CD1c-positive myeloid dendritic cell (primary cell): ENCODE results near the gene C1orf21.

ENCODE experiments used
- DNase-seq: peaks from one replicate; pipeline ENCODE4 v3.0.0-alpha.2; 2016; ENCODE audit errors: extremely low spot score

C1orf21 gene

GRCh38 chr1:184513966-184514365 is 127.1 kb downstream of the C1orf21 start:
- no peak for DNase-seq

GRCh38 chr1:184514447-184514846 is 127.6 kb downstream of the C1orf21 start:
- DNase-seq, result no peak

- DNase-seq, result no peak
These were observed 130.3 kb downstream of the C1orf21 start for GRCh38 chr1:184517130-184517529.

- DNase-seq, result no peak
These were observed 132.0 kb downstream of the C1orf21 start for GRCh38 chr1:184518736-184519357.

- DNase-seq, result no peak
These were observed 133.5 kb downstream of the C1orf21 start for GRCh38 chr1:184520336-184520735.

GRCh38 chr1:184524248-184524647 is 137.4 kb downstream of the C1orf21 start:
- DNase-seq, result no peak

GRCh38 chr1:184527402-184527801 is 140.6 kb downstream of the C1orf21 start:
- no peak for DNase-seq

GRCh38 chr1:184530226-184530625 is 143.4 kb downstream of the C1orf21 start:
- no peak for DNase-seq

- DNase-seq, result no peak
These were observed 144.5 kb downstream of the C1orf21 start for GRCh38 chr1:184531296-184531695.

GRCh38 chr1:184532199-184532598 is 145.4 kb downstream of the C1orf21 start:
- DNase-seq, result no peak

GRCh38 chr1:184533049-184533448 is 146.2 kb downstream of the C1orf21 start:
- DNase-seq, result peak; percentile 66

- DNase-seq, result no peak
These were observed 147.1 kb downstream of the C1orf21 start for GRCh38 chr1:184533915-184534314.

- no peak for DNase-seq
These were observed 147.9 kb downstream of the C1orf21 start for GRCh38 chr1:184534690-184535089.

- no peak for DNase-seq
These were observed 148.6 kb downstream of the C1orf21 start for GRCh38 chr1:184535191-184535970.

GRCh38 chr1:184536246-184536985 is 149.6 kb downstream of the C1orf21 start:
- DNase-seq, result no peak

GRCh38 chr1:184539580-184539979 is 152.8 kb downstream of the C1orf21 start:
- DNase-seq, result no peak

GRCh38 chr1:184541537-184542152 is 154.8 kb downstream of the C1orf21 start:
- no peak for DNase-seq

- DNase-seq, result no peak
These were observed 155.5 kb downstream of the C1orf21 start for GRCh38 chr1:184542291-184542690.

GRCh38 chr1:184545601-184546000 is 158.8 kb downstream of the C1orf21 start:
- no peak for DNase-seq

GRCh38 chr1:184552446-184552845 is 165.6 kb downstream of the C1orf21 start:
- no peak for DNase-seq

GRCh38 chr1:184553845-184554244 is 167.0 kb downstream of the C1orf21 start:
- DNase-seq, result no peak
